SK-N-SH treated with all-trans-retinoic acid at 6 μM for 48 hours (cell line): ENCODE measurements around the gene CIITA.

Experiments used
- ATAC-seq: fragments of 200-7000 bp; cut with Tn5 transposase; 3 replicates; pipeline ENCODE4 v1.9.1; 2020; ENCODE audit warnings: mild to moderate bottlenecking, moderate library complexity
- BACH2 ChIP-seq: fragments of 250-450 bp; sonication (Bioruptor Pico); IDR thresholded peaks from 2 replicates; pipeline ENCODE4 v1.9.0; 2021; ENCODE audit warnings: mild to moderate bottlenecking, borderline replicate concordance
- CREB5 ChIP-seq: fragments of 250-450 bp; sonication (Bioruptor Pico); IDR thresholded peaks from 2 replicates; pipeline ENCODE4 v1.5.1; 2020; ENCODE audit warnings: low read depth, mild to moderate bottlenecking, moderate library complexity
- CSDC2 ChIP-seq: fragments of 250-450 bp; sonication (Bioruptor Pico); IDR thresholded peaks from 2 replicates; pipeline ENCODE4 v1.5.0; 2020; ENCODE audit warnings: mild to moderate bottlenecking, moderate library complexity
- CSRNP3 ChIP-seq: fragments of 250-450 bp; sonication (Bioruptor Pico); IDR thresholded peaks from 2 replicates; pipeline ENCODE4 v1.5.1; 2021; ENCODE audit warnings: mild to moderate bottlenecking, moderate library complexity
- ESRRG ChIP-seq: fragments of 250-450 bp; sonication (Bioruptor Pico); IDR thresholded peaks from 2 replicates; pipeline ENCODE4 v1.6.1; 2021; ENCODE audit warnings: mild to moderate bottlenecking
- GLIS3 ChIP-seq: fragments of 250-450 bp; sonication (Bioruptor Pico); IDR thresholded peaks from 2 replicates; pipeline ENCODE4 v1.5.0; 2020; ENCODE audit warnings: mild to moderate bottlenecking, moderate library complexity
- ISL1 ChIP-seq: fragments of 250-450 bp; sonication (Bioruptor Pico); IDR thresholded peaks from 2 replicates; pipeline ENCODE4 v2.1.2; 2022; ENCODE audit warnings: mild to moderate bottlenecking, moderate library complexity
- OSR1 ChIP-seq: fragments of 250-450 bp; sonication (Bioruptor Pico); IDR thresholded peaks from 2 replicates; pipeline ENCODE4 v1.8.0; 2022; ENCODE audit warnings: moderate library complexity, mild to moderate bottlenecking, inconsistent platforms
- PPARA ChIP-seq: fragments of 250-450 bp; sonication (Bioruptor Pico); IDR thresholded peaks from 2 replicates; pipeline ENCODE4 v1.5.0; 2020; ENCODE audit warnings: mild to moderate bottlenecking, borderline replicate concordance
- RARB ChIP-seq: fragments of 250-450 bp; sonication (Bioruptor Pico); IDR thresholded peaks from 2 replicates; pipeline ENCODE4 v1.8.0; 2021; ENCODE audit warnings: mild to moderate bottlenecking, moderate library complexity
- TCF4 ChIP-seq: fragments of 250-450 bp; sonication (Bioruptor Pico); IDR thresholded peaks from 2 replicates; pipeline ENCODE4 v1.8.0; 2021; ENCODE audit warnings: mild to moderate bottlenecking, moderate library complexity, borderline replicate concordance
- ZC3H10 ChIP-seq: fragments of 250-450 bp; sonication (Bioruptor Pico); IDR thresholded peaks from 2 replicates; pipeline ENCODE4 v1.5.1; 2021; ENCODE audit warnings: mild to moderate bottlenecking, moderate library complexity
- ZFP3 ChIP-seq: fragments of 250-450 bp; sonication (Bioruptor Pico); IDR thresholded peaks from 2 replicates; pipeline ENCODE4 v1.5.0; 2020; ENCODE audit warnings: mild to moderate bottlenecking, moderate library complexity
- ZFP30 ChIP-seq: fragments of 450-650 bp; formaldehyde crosslinking; IDR thresholded peaks from 2 replicates; pipeline ENCODE4 v1.5.0; 2022; ENCODE audit warnings: mild to moderate bottlenecking, moderate library complexity
- ZNF565 ChIP-seq: fragments of 450-650 bp; formaldehyde crosslinking; conservative IDR thresholded peaks from 2 replicates; pipeline ENCODE4 v1.5.0; 2020; ENCODE audit warnings: low read depth, mild to moderate bottlenecking, moderate library complexity
- ZNF70 ChIP-seq: fragments of 450-650 bp; formaldehyde crosslinking; IDR thresholded peaks from 2 replicates; pipeline ENCODE4 v1.5.0; 2020; ENCODE audit warnings: mild to moderate bottlenecking, moderate library complexity
- ZNF8 ChIP-seq: fragments of 450-650 bp; formaldehyde crosslinking; IDR thresholded peaks from 2 replicates; pipeline ENCODE4 v1.5.0; 2020; ENCODE audit warnings: mild to moderate bottlenecking, moderate library complexity
- TF ChIP-seq, protein P1 (sequence below): fragments of 250-450 bp; sonication (Bioruptor Pico); IDR thresholded peaks from 2 replicates; pipeline ENCODE4 v1.8.0; 2021; ENCODE audit warnings: low read depth, mild to moderate bottlenecking, moderate library complexity, borderline replicate concordance
- TF ChIP-seq, protein P2 (sequence below): fragments of 250-450 bp; sonication (Bioruptor Pico); IDR thresholded peaks from 2 replicates; pipeline ENCODE4 v1.8.0; 2020; ENCODE audit warnings: mild to moderate bottlenecking, moderate library complexity, borderline replicate concordance
- TF ChIP-seq, protein P3 (sequence below): fragments of 250-450 bp; sonication (Bioruptor Pico); IDR thresholded peaks from 2 replicates; pipeline ENCODE4 v1.5.0; 2020; ENCODE audit warnings: mild to moderate bottlenecking, moderate library complexity

CIITA gene

GRCh38 chr16:10968498-10968897 is 91.5 kb downstream of the CIITA start (continued):
- TF ChIP-seq, protein P1, sequence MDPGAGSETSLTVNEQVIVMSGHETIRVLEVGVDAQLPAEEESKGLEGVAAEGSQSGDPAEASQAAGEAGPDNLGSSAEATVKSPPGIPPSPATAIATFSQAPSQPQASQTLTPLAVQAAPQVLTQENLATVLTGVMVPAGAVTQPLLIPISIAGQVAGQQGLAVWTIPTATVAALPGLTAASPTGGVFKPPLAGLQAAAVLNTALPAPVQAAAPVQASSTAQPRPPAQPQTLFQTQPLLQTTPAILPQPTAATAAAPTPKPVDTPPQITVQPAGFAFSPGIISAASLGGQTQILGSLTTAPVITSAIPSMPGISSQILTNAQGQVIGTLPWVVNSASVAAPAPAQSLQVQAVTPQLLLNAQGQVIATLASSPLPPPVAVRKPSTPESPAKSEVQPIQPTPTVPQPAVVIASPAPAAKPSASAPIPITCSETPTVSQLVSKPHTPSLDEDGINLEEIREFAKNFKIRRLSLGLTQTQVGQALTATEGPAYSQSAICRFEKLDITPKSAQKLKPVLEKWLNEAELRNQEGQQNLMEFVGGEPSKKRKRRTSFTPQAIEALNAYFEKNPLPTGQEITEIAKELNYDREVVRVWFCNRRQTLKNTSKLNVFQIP = no peak
- TF ChIP-seq, protein P2, sequence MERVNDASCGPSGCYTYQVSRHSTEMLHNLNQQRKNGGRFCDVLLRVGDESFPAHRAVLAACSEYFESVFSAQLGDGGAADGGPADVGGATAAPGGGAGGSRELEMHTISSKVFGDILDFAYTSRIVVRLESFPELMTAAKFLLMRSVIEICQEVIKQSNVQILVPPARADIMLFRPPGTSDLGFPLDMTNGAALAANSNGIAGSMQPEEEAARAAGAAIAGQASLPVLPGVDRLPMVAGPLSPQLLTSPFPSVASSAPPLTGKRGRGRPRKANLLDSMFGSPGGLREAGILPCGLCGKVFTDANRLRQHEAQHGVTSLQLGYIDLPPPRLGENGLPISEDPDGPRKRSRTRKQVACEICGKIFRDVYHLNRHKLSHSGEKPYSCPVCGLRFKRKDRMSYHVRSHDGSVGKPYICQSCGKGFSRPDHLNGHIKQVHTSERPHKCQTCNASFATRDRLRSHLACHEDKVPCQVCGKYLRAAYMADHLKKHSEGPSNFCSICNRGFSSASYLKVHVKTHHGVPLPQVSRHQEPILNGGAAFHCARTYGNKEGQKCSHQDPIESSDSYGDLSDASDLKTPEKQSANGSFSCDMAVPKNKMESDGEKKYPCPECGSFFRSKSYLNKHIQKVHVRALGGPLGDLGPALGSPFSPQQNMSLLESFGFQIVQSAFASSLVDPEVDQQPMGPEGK (CRISPR knock-in tag) = no peak
- TF ChIP-seq GLIS3 (no peak), BACH2 (CRISPR knock-in tag) (no peak), ZFP30 (CRISPR knock-in tag) (no peak), PPARA (CRISPR knock-in tag) (no peak)

GRCh38 chr16:10969615-10970014 is 92.6 kb downstream of the CIITA start:
- ATAC-seq = no peak
- TF ChIP-seq CREB5 (CRISPR knock-in tag) = no peak
- TF ChIP-seq ISL1 (CRISPR knock-in tag) = no peak
- TF ChIP-seq BACH2 (CRISPR knock-in tag) = no peak
- no peak for TF ChIP-seq OSR1
- TF ChIP-seq, all 23 proteins: peak for 0

- ATAC-seq = no peak
- TF ChIP-seq PPARA (CRISPR knock-in tag) = no peak
- no peak for TF ChIP-seq ZFP3 (CRISPR knock-in tag)
- no peak for TF ChIP-seq ZNF70 (CRISPR knock-in tag)
- TF ChIP-seq, protein P3, sequence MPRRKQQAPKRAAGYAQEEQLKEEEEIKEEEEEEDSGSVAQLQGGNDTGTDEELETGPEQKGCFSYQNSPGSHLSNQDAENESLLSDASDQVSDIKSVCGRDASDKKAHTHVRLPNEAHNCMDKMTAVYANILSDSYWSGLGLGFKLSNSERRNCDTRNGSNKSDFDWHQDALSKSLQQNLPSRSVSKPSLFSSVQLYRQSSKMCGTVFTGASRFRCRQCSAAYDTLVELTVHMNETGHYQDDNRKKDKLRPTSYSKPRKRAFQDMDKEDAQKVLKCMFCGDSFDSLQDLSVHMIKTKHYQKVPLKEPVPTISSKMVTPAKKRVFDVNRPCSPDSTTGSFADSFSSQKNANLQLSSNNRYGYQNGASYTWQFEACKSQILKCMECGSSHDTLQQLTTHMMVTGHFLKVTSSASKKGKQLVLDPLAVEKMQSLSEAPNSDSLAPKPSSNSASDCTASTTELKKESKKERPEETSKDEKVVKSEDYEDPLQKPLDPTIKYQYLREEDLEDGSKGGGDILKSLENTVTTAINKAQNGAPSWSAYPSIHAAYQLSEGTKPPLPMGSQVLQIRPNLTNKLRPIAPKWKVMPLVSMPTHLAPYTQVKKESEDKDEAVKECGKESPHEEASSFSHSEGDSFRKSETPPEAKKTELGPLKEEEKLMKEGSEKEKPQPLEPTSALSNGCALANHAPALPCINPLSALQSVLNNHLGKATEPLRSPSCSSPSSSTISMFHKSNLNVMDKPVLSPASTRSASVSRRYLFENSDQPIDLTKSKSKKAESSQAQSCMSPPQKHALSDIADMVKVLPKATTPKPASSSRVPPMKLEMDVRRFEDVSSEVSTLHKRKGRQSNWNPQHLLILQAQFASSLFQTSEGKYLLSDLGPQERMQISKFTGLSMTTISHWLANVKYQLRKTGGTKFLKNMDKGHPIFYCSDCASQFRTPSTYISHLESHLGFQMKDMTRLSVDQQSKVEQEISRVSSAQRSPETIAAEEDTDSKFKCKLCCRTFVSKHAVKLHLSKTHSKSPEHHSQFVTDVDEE (CRISPR knock-in tag) = no peak
- no peak for TF ChIP-seq BACH2 (CRISPR knock-in tag)
- TF ChIP-seq GLIS3 = no peak
- TF ChIP-seq ZFP30 (CRISPR knock-in tag) = no peak
- TF ChIP-seq ZC3H10 = no peak
- TF ChIP-seq ZNF8 (CRISPR knock-in tag) = no peak
- no peak for TF ChIP-seq CSDC2
- TF ChIP-seq, protein P2 (CRISPR knock-in tag) = no peak
- no peak for TF ChIP-seq ISL1 (CRISPR knock-in tag)
- no peak for TF ChIP-seq RARB (CRISPR knock-in tag)
- TF ChIP-seq ZNF565 (CRISPR knock-in tag) = no peak
- no peak for TF ChIP-seq ESRRG
- no peak for TF ChIP-seq CREB5 (CRISPR knock-in tag)
- TF ChIP-seq, protein P1 = no peak
- TF ChIP-seq TCF4 (CRISPR knock-in tag) = no peak
- no peak for TF ChIP-seq OSR1
- no peak for TF ChIP-seq CSRNP3
- TF ChIP-seq, all 23 proteins: peak for 0
Observed at GRCh38 chr16:10970065-10970464, 93.1 kb downstream of the CIITA start.
